Measurements from ENCODE around the gene RERG.
"Not testable (repeated sequence)": the region's sequence is repeated elsewhere in the genome, so short reads cannot be mapped to it uniquely, and the experiment has no call there.

RERG gene

GRCh38 chr12:15130541-15130940, 90.7 kb downstream of the RERG start:
- FAIRE-seq = no peak

GRCh38 chr12:15123401-15123800, 97.8 kb downstream of the RERG start:
- peak; percentile 95 for FAIRE-seq

GRCh38 chr12:15122344-15122743, 98.9 kb downstream of the RERG start:
- no peak for FAIRE-seq

- FAIRE-seq = no peak
These were observed 102.3 kb downstream of the RERG start for GRCh38 chr12:15118955-15119354.

- no peak for FAIRE-seq
These were observed 104.2 kb downstream of the RERG start for GRCh38 chr12:15116983-15117382.

- no peak for FAIRE-seq
These were observed 105.1 kb downstream of the RERG start for GRCh38 chr12:15116086-15116485.

GRCh38 chr12:15115434-15115833, 105.8 kb downstream of the RERG start:
- no peak for FAIRE-seq

- no peak for FAIRE-seq
These were observed 106.7 kb downstream of the RERG start for GRCh38 chr12:15114501-15114900.

GRCh38 chr12:15092826-15093225, 128.4 kb downstream of the RERG start:
- no peak for FAIRE-seq

- FAIRE-seq = no peak
These were observed 130.8 kb downstream of the RERG start for GRCh38 chr12:15090441-15090840.

GRCh38 chr12:15088105-15088504, 133.1 kb downstream of the RERG start:
- no peak for FAIRE-seq

- not testable (repeated sequence) for FAIRE-seq
These were observed 143.5 kb downstream of the RERG start for GRCh38 chr12:15077751-15078150.

GRCh38 chr12:15074351-15074750, 146.9 kb downstream of the RERG start:
- FAIRE-seq = no peak

GRCh38 chr12:15059123-15059522, 162.1 kb downstream of the RERG start:
- no peak for FAIRE-seq
